OCI-LY1 (cell line): Measurements from ENCODE around the gene KLF3.

ENCODE experiments used
- CTCF ChIP-seq: fragments of 200-600 bp; sonication (generic), shearing (Covaris generic); IDR thresholded peaks from 2 replicates; pipeline ENCODE4 v1.5.1; 2017; ENCODE audit warnings: mild to moderate bottlenecking, antibody characterized with exemption, low read length, moderate library complexity, mixed read lengths
- EZH2 ChIP-seq: fragments of 200-600 bp; sonication (generic), shearing (Covaris generic); IDR thresholded peaks from 2 replicates; pipeline ENCODE4 v1.8.0; 2017; ENCODE audit warnings: borderline replicate concordance, mixed run types, mild to moderate bottlenecking, antibody characterized with exemption, low read length, moderate library complexity, mixed read lengths

- TF ChIP-seq CTCF = no peak
- TF ChIP-seq EZH2 = no peak
These were observed 47.1 kb downstream of the KLF3 start for GRCh38 chr4:38711066-38711465.
